Measurements from ENCODE around the gene PADI3. TPM values are rescaled to one million over a fixed set of nuclear protein-coding genes. Genes with fewer than 3 reads are reported as not detected.
A peak's percentile ranks its signal among the peaks of the same experiment; 100 is the strongest.

Gene PADI3
- total and polyA plus RNA-seq, 2 of the 13 experiments (the other 11 are each of a cell fraction or from before 2014, with no cell fraction given), result not detected

DNA sequence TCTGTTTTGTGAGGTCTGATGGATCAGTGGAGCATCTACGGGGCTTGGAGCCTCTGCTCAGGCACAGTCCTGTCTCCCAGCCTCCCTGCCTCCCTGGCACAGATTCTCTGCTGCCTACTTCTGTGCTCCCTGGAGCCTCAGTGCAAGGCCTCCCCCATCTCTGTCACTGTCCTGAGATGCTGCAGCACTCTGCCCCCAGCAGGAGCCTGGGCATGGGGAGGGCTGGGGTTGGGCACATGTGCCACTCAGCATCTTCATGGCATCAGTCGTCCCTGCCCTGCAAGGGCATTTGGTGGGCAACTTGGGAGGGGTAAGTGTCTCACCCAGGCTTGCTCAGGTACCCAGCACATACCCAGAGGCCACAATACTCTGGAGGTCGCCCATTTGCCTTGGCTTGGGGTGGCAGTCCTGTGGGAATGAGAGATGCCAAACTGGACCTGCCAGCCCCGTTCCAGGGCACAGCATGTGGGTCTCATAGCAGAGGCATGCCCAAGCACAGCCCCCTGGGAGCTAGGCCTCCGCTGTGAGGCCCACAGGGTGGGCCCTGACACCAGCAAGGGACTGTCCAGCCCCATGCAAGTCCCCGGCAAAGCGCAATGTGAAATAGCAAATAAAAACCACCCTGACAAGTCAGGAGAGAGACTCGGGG, 28.7 kb downstream of the PADI3 start:
- ChIA-PET POLR2A (no interaction called here), CTCF (ENCODE audit: low intra/inter-chr PET ratio, low total read pairs) (no interaction called here)
- ATAC-seq (no peak), DNase-seq (ENCODE audit: low spot score) (no peak), FAIRE-seq (no peak)
- Histone ChIP-seq H3K9me3 (ENCODE audit: low read length) (no peaks in the 10 kb centered on the region), H2AFZ (ENCODE audit: low read length) (no peak overlapping the region), H3K9ac (ENCODE audit: insufficient read depth, low read depth, low read length) (no peak overlapping the region), H3K4me3 (replicated peaks in 1 of 3; ENCODE audit: insufficient read depth in 1 of 3, low read depth in 2 of 3, low read length in 3 of 3) (no peak overlapping the region), H3K4me1 (ENCODE audit: insufficient read depth, low read length) (no peaks in the 10 kb centered on the region), H3K4me2 (ENCODE audit: low read depth, low read length) (no peak overlapping the region), H3K36me3 (replicated peaks in 1 of 2; ENCODE audit: control insufficient read depth in 1 of 2, insufficient read depth in 2 of 2, low read length in 2 of 2) (no peaks in the 10 kb centered on the region), H3K27me3 (ENCODE audit: control insufficient read depth in 1 of 2, insufficient read depth in 2 of 2, low read length in 2 of 2) (peaks cover 4 to 9% of the 10 kb centered on the region in 2 experiments; a peak in 3 of 5 replicates), H4K20me1 (ENCODE audit: insufficient read depth, low read length) (no peaks in the 10 kb centered on the region), H3K79me2 (ENCODE audit: insufficient read depth, low read length) (no peaks in the 10 kb centered on the region), H3K27ac (ENCODE audit: extremely low read length, insufficient read depth, low read length) (no peak overlapping the region)
- in situ Hi-C loops (cut with HindIII; ENCODE audit: extremely low pct_ligation_motif_present, low pct_unique_long_range_greater_than_20kb), result no loop called here
- WGBS (ENCODE audit: low lambda C conversion rate), result 34% methylated on average over 6 of the region's 8 CpGs
- intact Hi-C loops (cut with micrococcal nuclease; ENCODE audit: unreplicated experiment), result no loop called here
- no peak for TF ChIP-seq TEF (CRISPR knock-in tag; IDR thresholded peaks at IDR 0.05)
- TF ChIP-seq, protein P1, sequence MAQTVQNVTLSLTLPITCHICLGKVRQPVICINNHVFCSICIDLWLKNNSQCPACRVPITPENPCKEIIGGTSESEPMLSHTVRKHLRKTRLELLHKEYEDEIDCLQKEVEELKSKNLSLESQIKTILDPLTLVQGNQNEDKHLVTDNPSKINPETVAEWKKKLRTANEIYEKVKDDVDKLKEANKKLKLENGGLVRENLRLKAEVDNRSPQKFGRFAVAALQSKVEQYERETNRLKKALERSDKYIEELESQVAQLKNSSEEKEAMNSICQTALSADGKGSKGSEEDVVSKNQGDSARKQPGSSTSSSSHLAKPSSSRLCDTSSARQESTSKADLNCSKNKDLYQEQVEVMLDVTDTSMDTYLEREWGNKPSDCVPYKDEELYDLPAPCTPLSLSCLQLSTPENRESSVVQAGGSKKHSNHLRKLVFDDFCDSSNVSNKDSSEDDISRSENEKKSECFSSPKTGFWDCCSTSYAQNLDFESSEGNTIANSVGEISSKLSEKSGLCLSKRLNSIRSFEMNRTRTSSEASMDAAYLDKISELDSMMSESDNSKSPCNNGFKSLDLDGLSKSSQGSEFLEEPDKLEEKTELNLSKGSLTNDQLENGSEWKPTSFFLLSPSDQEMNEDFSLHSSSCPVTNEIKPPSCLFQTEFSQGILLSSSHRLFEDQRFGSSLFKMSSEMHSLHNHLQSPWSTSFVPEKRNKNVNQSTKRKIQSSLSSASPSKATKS (CRISPR knock-in tag; IDR thresholded peaks at IDR 0.05), result no peak
- no TSS peak for BruUV-seq (replicated peaks)

- ATAC-seq (no peak), DNase-seq (ENCODE audit: low spot score) (no peak), FAIRE-seq (no peak)
- Histone ChIP-seq H3K4me1 (ENCODE audit: insufficient read depth, low read length) (no peaks in the 10 kb centered on the region), H3K79me2 (ENCODE audit: insufficient read depth, low read length) (no peaks in the 10 kb centered on the region), H3K9me3 (ENCODE audit: low read length) (no peaks in the 10 kb centered on the region), H3K4me3 (replicated peaks in 1 of 3; ENCODE audit: insufficient read depth in 1 of 3, low read depth in 2 of 3, low read length in 3 of 3) (no peak overlapping the region), H3K4me2 (ENCODE audit: low read depth, low read length) (no peak overlapping the region), H3K36me3 (replicated peaks in 1 of 2; ENCODE audit: control insufficient read depth in 1 of 2, insufficient read depth in 2 of 2, low read length in 2 of 2) (no peaks in the 10 kb centered on the region), H3K27me3 (ENCODE audit: control insufficient read depth in 1 of 2, insufficient read depth in 2 of 2, low read length in 2 of 2) (peaks cover 4 to 18% of the 10 kb centered on the region in 2 experiments; a peak in 3 of 5 replicates), H4K20me1 (ENCODE audit: insufficient read depth, low read length) (no peaks in the 10 kb centered on the region), H2AFZ (ENCODE audit: low read length) (no peak overlapping the region), H3K27ac (ENCODE audit: extremely low read length, insufficient read depth, low read length) (no peak overlapping the region), H3K9ac (ENCODE audit: insufficient read depth, low read depth, low read length) (no peak overlapping the region)
- intact Hi-C loops (cut with micrococcal nuclease; ENCODE audit: unreplicated experiment), result no loop called here
- BruUV-seq (replicated peaks), result no TSS peak
- in situ Hi-C loops (cut with HindIII; ENCODE audit: extremely low pct_ligation_motif_present, low pct_unique_long_range_greater_than_20kb), result no loop called here
- 0 out of 2 replicates have a peak, but pooled peaks have one; percentile 23 for TF ChIP-seq ZNF629 (CRISPR knock-in tag; conservative IDR thresholded peaks at IDR 0.05)
- TF ChIP-seq, protein P2, sequence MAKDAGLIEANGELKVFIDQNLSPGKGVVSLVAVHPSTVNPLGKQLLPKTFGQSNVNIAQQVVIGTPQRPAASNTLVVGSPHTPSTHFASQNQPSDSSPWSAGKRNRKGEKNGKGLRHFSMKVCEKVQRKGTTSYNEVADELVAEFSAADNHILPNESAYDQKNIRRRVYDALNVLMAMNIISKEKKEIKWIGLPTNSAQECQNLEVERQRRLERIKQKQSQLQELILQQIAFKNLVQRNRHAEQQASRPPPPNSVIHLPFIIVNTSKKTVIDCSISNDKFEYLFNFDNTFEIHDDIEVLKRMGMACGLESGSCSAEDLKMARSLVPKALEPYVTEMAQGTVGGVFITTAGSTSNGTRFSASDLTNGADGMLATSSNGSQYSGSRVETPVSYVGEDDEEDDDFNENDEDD (CRISPR knock-in tag; IDR thresholded peaks at IDR 0.05; ENCODE audit: borderline replicate concordance), result no peak
- CTCF ChIA-PET (ENCODE audit: low intra/inter-chr PET ratio, low total read pairs), result no interaction called here
- 74% methylated on average over 7 of the region's 14 CpGs for WGBS (ENCODE audit: low lambda C conversion rate)
- POLR2A ChIA-PET, result no interaction called here
These were observed 30.3 kb downstream of the PADI3 start for GRCh38 chr1:17278996-17279830.

Measured in HepG2 (cell line).